NCI-H82 treated with DMSO at 0.1 percent for 48 hours (cell line): ENCODE measurements around the gene RNF11.
"Not testable (repeated sequence)": the region's sequence is repeated elsewhere in the genome, so short reads cannot be mapped to it uniquely, and the experiment has no call there.

Experiments
- DNase-seq: peaks from one replicate; lab custom pipeline; 2025; ENCODE audit not compliant: unreplicated experiment; lab: John Stamatoyannopoulos, UW

Gene RNF11, protein sequence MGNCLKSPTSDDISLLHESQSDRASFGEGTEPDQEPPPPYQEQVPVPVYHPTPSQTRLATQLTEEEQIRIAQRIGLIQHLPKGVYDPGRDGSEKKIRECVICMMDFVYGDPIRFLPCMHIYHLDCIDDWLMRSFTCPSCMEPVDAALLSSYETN

GRCh38 chr1:51235673-51236530, at the start of gene RNF11:
Gene RNF11 (plus strand): TSS chr1:51236273. CDS start chr1:51236757, 484 bp downstream.
- DNase-seq, result peak; percentile 85

GRCh38 chr1:51188230-51188629, 47.8 kb upstream of the RNF11 start:
- DNase-seq, result no peak

DNA sequence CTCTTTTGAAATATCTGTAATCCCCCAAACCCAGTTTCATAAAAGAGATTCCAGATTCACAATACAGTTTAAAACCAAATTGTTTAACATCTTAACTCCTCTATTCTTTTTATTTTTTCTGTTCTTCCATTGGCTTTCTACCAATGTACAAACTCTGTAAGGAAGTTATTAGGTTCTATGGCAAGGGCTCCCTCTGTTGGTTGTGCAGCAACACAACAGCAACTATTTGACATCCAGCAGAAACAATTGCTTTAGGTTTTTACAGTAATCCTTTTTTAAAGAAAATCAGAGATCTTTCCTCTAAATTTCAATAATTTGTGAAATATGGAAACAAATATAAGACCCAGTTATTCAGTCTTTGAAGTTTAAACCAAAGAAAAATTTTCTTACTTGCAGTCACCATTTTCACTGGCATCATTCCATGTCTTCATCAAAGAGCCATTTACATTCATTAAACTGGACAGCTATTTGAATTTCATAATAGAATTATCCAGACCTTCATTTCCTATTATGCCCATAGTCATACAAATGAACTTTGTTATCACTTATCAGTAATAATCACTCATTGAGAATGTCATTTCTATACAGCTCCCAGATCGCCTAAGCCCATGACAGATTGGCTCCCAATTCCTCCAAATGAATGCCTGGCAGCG, 46.5 kb upstream of the RNF11 start:
- DNase-seq, result peak; percentile 67

DNA sequence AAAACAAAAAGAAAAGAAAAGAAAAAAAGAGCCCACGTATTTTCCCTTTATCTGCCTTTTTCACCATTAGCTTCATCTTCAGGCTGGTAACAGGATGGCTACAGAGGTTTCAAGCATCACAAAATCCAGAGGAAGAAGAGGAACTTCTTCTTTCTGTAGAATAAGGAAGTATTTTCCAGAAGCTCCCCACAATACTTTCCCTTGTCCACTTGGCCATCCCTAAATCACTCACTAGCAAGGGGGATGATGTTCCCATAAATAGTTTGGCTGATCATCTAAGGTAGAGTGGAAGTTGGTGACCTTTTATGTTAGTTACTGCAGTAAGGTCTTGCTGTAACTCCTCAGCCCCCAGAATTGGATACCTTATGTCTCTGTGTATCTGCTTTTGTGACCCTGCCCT, 45.1 kb upstream of the RNF11 start:
- DNase-seq, result no peak

- DNase-seq, result peak; percentile 43
Observed at GRCh38 chr1:51192213-51192843, 43.7 kb upstream of the RNF11 start.

GRCh38 chr1:51193564-51193963, 42.5 kb upstream of the RNF11 start:
- no peak for DNase-seq

- no peak for DNase-seq
Observed at GRCh38 chr1:51203121-51203873, 32.8 kb upstream of the RNF11 start.

GRCh38 chr1:51203874-51204245, 32.2 kb upstream of the RNF11 start:
- no peak for DNase-seq

DNA sequence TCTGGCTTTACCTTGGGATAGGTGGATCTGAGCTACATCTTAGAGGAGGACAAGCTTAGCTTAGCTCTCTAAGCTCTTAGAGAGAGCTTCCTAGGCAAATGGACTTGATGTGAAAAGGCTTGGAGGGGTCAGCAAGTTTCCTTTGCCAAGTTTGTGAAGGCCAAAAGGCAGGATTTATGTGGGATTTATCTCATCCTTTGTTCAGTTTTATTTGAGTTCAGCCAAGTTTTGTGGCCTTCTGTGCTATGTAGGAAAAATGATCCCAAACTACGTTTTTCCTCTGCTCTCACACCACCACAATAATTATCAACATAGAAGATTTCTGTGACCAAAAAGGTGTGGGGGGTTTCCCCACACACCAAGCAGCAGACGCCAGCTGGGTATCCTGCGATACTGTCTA, 26.0 kb upstream of the RNF11 start:
- no peak for DNase-seq

GRCh38 chr1:51210676-51211075, 25.4 kb upstream of the RNF11 start:
- no peak for DNase-seq

DNA sequence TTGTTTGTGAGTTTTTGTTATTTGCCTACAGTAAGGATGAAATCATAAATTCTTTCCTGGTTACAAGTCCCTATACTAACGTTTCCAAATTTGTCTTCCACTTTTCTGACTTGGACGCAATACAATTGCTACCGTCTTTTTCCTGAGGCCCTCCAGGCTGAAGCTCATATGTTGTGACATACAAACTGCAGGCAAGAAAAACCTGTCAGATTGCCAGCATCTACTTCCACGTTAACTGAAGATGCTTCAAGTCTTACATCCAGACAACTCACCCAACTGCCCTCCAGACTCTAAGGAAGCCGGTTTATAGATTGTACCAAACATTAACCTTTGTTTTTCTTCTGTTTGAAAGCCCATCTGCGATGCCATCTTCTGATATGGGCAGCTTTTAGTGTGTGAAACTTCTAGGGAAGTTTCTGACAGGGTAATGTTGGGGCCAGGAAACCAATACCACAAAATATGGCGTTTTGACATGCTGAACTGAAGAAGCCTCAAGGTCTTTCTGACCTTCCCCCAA, 21.4 kb upstream of the RNF11 start:
- no peak for DNase-seq

GRCh38 chr1:51215169-51215568, 20.9 kb upstream of the RNF11 start:
- DNase-seq, result no peak

DNA sequence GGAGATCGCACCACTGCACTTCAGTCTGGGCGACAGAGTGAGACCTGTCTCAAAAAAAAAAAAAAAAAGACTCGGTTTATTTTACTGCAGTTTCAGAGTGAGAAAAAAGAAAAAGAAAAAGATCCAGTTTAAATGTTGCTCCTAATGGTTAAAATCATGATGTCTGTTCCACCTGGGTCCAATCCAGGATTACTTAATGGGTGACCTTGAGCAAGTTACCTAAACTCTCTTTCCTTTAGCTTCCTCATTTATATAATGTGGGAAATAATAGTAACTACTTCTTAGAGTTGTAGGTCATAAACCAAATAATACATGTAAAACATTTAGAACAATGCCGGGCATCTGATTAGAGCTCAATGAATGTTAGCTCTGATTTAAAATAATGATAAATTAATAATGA, 19.4 kb upstream of the RNF11 start:
- no peak for DNase-seq

DNA sequence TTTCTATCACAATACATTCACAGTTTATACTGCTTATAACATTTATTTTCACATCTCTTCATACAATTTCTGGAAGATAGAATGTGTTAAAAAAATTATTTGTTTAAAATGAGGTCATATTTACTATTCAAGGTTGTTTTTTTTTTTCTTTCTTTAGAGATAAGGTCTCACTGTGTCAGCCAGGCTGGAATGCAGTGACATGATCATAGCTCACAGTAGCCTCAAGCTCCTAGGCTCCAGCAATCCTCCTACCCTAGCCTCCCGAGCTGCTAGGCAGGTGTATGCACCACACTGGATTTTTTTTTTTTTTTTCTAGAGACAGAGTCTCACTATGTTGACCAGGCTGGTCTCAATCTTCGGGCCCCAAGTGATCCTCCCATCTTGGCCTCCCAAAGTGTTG, 19.0 kb upstream of the RNF11 start:
- DNase-seq, result no peak

- DNase-seq, result no peak
Observed at GRCh38 chr1:51218570-51218969, 17.5 kb upstream of the RNF11 start.

- no peak for DNase-seq
Observed at GRCh38 chr1:51219022-51219421, 17.1 kb upstream of the RNF11 start.

- DNase-seq, result not testable (repeated sequence)
Observed at GRCh38 chr1:51221529-51221928, 14.5 kb upstream of the RNF11 start.

- DNase-seq, result no peak
Observed at GRCh38 chr1:51222136-51222787, 13.8 kb upstream of the RNF11 start.

GRCh38 chr1:51222809-51223208, 13.3 kb upstream of the RNF11 start:
- no peak for DNase-seq

- no peak for DNase-seq
Observed at GRCh38 chr1:51224255-51224654, 11.8 kb upstream of the RNF11 start.
